Nephron (organoid): ENCODE data around the gene ETV3.

Experiments
- H3K27ac Mint-ChIP-seq, 3 experiments: 2 replicates each; pipeline ENCODE4 v1.8.0; 2020; ENCODE audit warnings: mixed read lengths in 3 of 3, mild to moderate bottlenecking in 2 of 3, moderate library complexity in 1 of 3
- H3K27me3 Mint-ChIP-seq: 2 replicates; pipeline ENCODE4 v1.8.0; 2021; ENCODE audit warnings: low read depth, mild to moderate bottlenecking, moderate library complexity, mixed read lengths
- H3K36me3 Mint-ChIP-seq: 2 replicates; pipeline ENCODE4 v1.8.0; 2020; ENCODE audit warnings: low read depth, mixed read lengths
- H3K4me1 Mint-ChIP-seq: 2 replicates; pipeline ENCODE4 v1.8.0; 2020; ENCODE audit warnings: mixed read lengths
- H3K4me3 Mint-ChIP-seq, 3 experiments: 2 replicates each; pipeline ENCODE4 v1.8.0; 2020; ENCODE audit warnings: mild to moderate bottlenecking in 3 of 3, mixed read lengths in 3 of 3, moderate library complexity in 2 of 3
- H3K9me3 Mint-ChIP-seq: 2 replicates; pipeline ENCODE4 v1.8.0; 2020; ENCODE audit warnings: mixed read lengths
- CTCF ChIP-seq, 3 experiments: fragments of 200-600 bp; sonication (generic); IDR thresholded peaks; one replicate each; pipeline ENCODE4 v1.5.0; 2021; ENCODE audit warnings: antibody characterized with exemption in 3 of 3; ENCODE audit not compliant: unreplicated experiment in 3 of 3

Gene ETV3

GRCh38 chr1:157151506-157151905 lies 13.3 kb upstream of the ETV3 start:
- TF ChIP-seq CTCF (IDR thresholded peaks at IDR 0.05; ENCODE audit: unreplicated experiment in 3 of 3): no peak
- Mint-ChIP-seq H3K9me3 (no peaks in the 10 kb centered on the region), H3K36me3 (no peaks in the 10 kb centered on the region), H3K27ac (peak overlapping the region; percentile 21 to 43 (median 40)), H3K4me1 (peaks cover 79% of the 10 kb centered on the region), H3K4me3 (no peak overlapping the region), H3K27me3 (peaks cover 4% of the 10 kb centered on the region)

- Mint-ChIP-seq H3K4me3 (no peak overlapping the region), H3K27ac (peak overlapping the region in 2 of 3 experiments; percentile 21 to 40), H3K36me3 (no peaks in the 10 kb centered on the region), H3K27me3 (peaks cover 3% of the 10 kb centered on the region), H3K4me1 (peaks cover 74% of the 10 kb centered on the region), H3K9me3 (no peaks in the 10 kb centered on the region)
- no peak for TF ChIP-seq CTCF (IDR thresholded peaks at IDR 0.05; ENCODE audit: unreplicated experiment in 3 of 3)
Measured at GRCh38 chr1:157151073-157151472, 12.9 kb upstream of the ETV3 start.

- Mint-ChIP-seq H3K27me3 (no peaks in the 10 kb centered on the region), H3K9me3 (no peaks in the 10 kb centered on the region), H3K27ac (peak overlapping the region in 2 of 3 experiments; percentile 21 to 40), H3K4me1 (peaks cover 70% of the 10 kb centered on the region), H3K4me3 (no peak overlapping the region), H3K36me3 (no peaks in the 10 kb centered on the region)
- no peak for TF ChIP-seq CTCF (IDR thresholded peaks at IDR 0.05; ENCODE audit: unreplicated experiment in 3 of 3)
Measured at GRCh38 chr1:157150631-157151030, 12.4 kb upstream of the ETV3 start.

GRCh38 chr1:157147906-157148700 lies 9.9 kb upstream of the ETV3 start:
- Mint-ChIP-seq H3K9me3 (no peaks in the 10 kb centered on the region), H3K4me3 (no peak overlapping the region), H3K4me1 (peaks cover 67% of the 10 kb centered on the region), H3K27ac (peak overlapping the region; percentile 43 to 87 (median 55)), H3K27me3 (no peaks in the 10 kb centered on the region), H3K36me3 (no peaks in the 10 kb centered on the region)
- no peak for TF ChIP-seq CTCF (IDR thresholded peaks at IDR 0.05; ENCODE audit: unreplicated experiment in 3 of 3)

GRCh38 chr1:157147037-157147436 lies 8.8 kb upstream of the ETV3 start:
- H3K36me3 Mint-ChIP-seq: no peaks in the 10 kb centered on the region
- H3K4me1 Mint-ChIP-seq: peaks cover 61% of the 10 kb centered on the region
- no peak for TF ChIP-seq CTCF (IDR thresholded peaks at IDR 0.05; ENCODE audit: unreplicated experiment in 3 of 3)
- no peaks in the 10 kb centered on the region for H3K27me3 Mint-ChIP-seq
- H3K27ac Mint-ChIP-seq: peak overlapping the region in 2 of 3 experiments; percentile 10 to 87
- H3K9me3 Mint-ChIP-seq: no peaks in the 10 kb centered on the region
- H3K4me3 Mint-ChIP-seq: no peak overlapping the region

GRCh38 chr1:157146244-157146643 lies 8.0 kb upstream of the ETV3 start:
- Mint-ChIP-seq H3K27ac (no peak overlapping the region), H3K36me3 (no peaks in the 10 kb centered on the region), H3K4me3 (no peak overlapping the region), H3K9me3 (no peaks in the 10 kb centered on the region), H3K27me3 (no peaks in the 10 kb centered on the region), H3K4me1 (peaks cover 53% of the 10 kb centered on the region)
- TF ChIP-seq CTCF (IDR thresholded peaks at IDR 0.05; ENCODE audit: unreplicated experiment in 3 of 3): no peak
